Vagina (tissue), 2 donors: Measurements from ENCODE around the gene RBM12. TPM values are rescaled to one million over a fixed set of nuclear protein-coding genes. Genes with fewer than 3 reads are reported as not detected.

Experiments used
- DNase-seq, 2 donors: peaks; one replicate each; pipeline ENCODE4 v3.0.0-alpha.2; 2017; ENCODE audit errors: extremely low spot score in 2 of 2
- H3K27ac ChIP-seq: fragments of 200-600 bp; sonication (generic); one replicate; pipeline ENCODE4 v1.5.1; 2019
- H3K27me3 ChIP-seq: fragments of 200-600 bp; sonication (generic); one replicate; pipeline ENCODE4 v1.5.1; 2019
- H3K36me3 ChIP-seq, 2 donors: fragments of 200-600 bp; sonication (generic); one replicate each; pipeline ENCODE4 v1.5.1; 2017 to 2019
- H3K4me1 ChIP-seq: fragments of 200-600 bp; sonication (generic); one replicate; pipeline ENCODE4 v1.5.1; 2019
- H3K4me3 ChIP-seq, 2 donors: fragments of 200-600 bp; sonication (generic); 1 replicate in 1 of 2; 2 replicates in 1 of 2; pipeline ENCODE4 v1.5.1; 2016 to 2019
- H3K9me3 ChIP-seq: fragments of 200-600 bp; sonication (generic); one replicate; pipeline ENCODE4 v1.5.1; 2019
- CTCF ChIP-seq, 3 experiments: fragments of 450-650 bp in 2 of 3; fragments of 200-600 bp in 1 of 3; sonication (generic) in 1 of 3; IDR thresholded peaks; one replicate each; pipeline ENCODE4 v1.5.1; 2017 to 2019; ENCODE audit warnings: antibody characterized with exemption in 3 of 3, mild to moderate bottlenecking in 2 of 3, moderate library complexity in 2 of 3
- POLR2A ChIP-seq, 2 donors: fragments of 450-650 bp; IDR thresholded peaks; one replicate each; pipeline ENCODE4 v1.6.1; 2017; ENCODE audit warnings: antibody characterized with exemption in 2 of 2, mild to moderate bottlenecking in 2 of 2, moderate library complexity in 2 of 2
- POLR2AphosphoS5 ChIP-seq, 2 donors: sonication (generic); formaldehyde crosslinking; IDR thresholded peaks; one replicate each; pipeline ENCODE4 v1.9.0; 2017; ENCODE audit warnings: antibody characterized with exemption in 2 of 2, mild to moderate bottlenecking in 2 of 2, low read depth in 1 of 2; ENCODE audit not compliant: insufficient read depth in 1 of 2
- intact Hi-C: fragments of 100-400 bp; cut with DNase I; formaldehyde crosslinking; loops from one replicate; pipeline ENCODE4 v1.15.1; 2023
- total RNA-seq: library from RNA; depleted of rRNA; stranded (reverse); fragments of >200 nt; gene quantifications from one replicate; pipeline ENCODE4 v1.2.3, GENCODE V29; 2016

The RBM12 gene
- total RNA-seq, 1 donor from 2014 or later: 26.8 TPM

- TF ChIP-seq POLR2AphosphoS5 (IDR thresholded peaks at IDR 0.05; ENCODE audit: insufficient read depth in 1 of 2, low read depth in 1 of 2) (no peak), CTCF (IDR thresholded peaks at IDR 0.05) (no peak), POLR2A (IDR thresholded peaks at IDR 0.05) (no peak)
- no peak overlapping the region for H3K27ac ChIP-seq
- peaks cover 35% of the 10 kb centered on the region for H3K4me1 ChIP-seq
- no peaks in the 10 kb centered on the region for H3K9me3 ChIP-seq
- no peak overlapping the region for H3K4me3 ChIP-seq
- H3K27me3 ChIP-seq: no peaks in the 10 kb centered on the region
- peak in 1 of 2 donors; percentile 5 for DNase-seq
- intact Hi-C loops: no loop called here
- peaks cover 5 to 86% of the 10 kb centered on the region in 2 donors for H3K36me3 ChIP-seq
Observed at GRCh38 chr20:35704514-35705261, 40.0 kb upstream of the RBM12 start.

- no peak overlapping the region for H3K4me3 ChIP-seq
- intact Hi-C loops: no loop called here
- peaks cover 30% of the 10 kb centered on the region for H3K4me1 ChIP-seq
- no peaks in the 10 kb centered on the region for H3K27me3 ChIP-seq
- no peak overlapping the region for H3K27ac ChIP-seq
- DNase-seq: no peak
- H3K9me3 ChIP-seq: no peaks in the 10 kb centered on the region
- H3K36me3 ChIP-seq: peaks cover 5 to 71% of the 10 kb centered on the region in 2 donors
- TF ChIP-seq POLR2AphosphoS5 (IDR thresholded peaks at IDR 0.05; ENCODE audit: insufficient read depth in 1 of 2, low read depth in 1 of 2) (no peak), CTCF (IDR thresholded peaks at IDR 0.05) (no peak), POLR2A (IDR thresholded peaks at IDR 0.05) (no peak)
Observed at GRCh38 chr20:35702824-35703695, 38.4 kb upstream of the RBM12 start.

GRCh38 chr20:35702051-35702823, 37.5 kb upstream of the RBM12 start:
- Histone ChIP-seq H3K27ac (no peak overlapping the region), H3K36me3 (peaks cover 5 to 64% of the 10 kb centered on the region in 2 donors), H3K27me3 (no peaks in the 10 kb centered on the region), H3K4me1 (peaks cover 30% of the 10 kb centered on the region), H3K9me3 (no peaks in the 10 kb centered on the region), H3K4me3 (no peak overlapping the region)
- intact Hi-C loops: no loop called here
- no peak for TF ChIP-seq CTCF (IDR thresholded peaks at IDR 0.05)
- no peak for TF ChIP-seq POLR2A (IDR thresholded peaks at IDR 0.05)
- TF ChIP-seq POLR2AphosphoS5 (IDR thresholded peaks at IDR 0.05; ENCODE audit: insufficient read depth in 1 of 2, low read depth in 1 of 2): no peak
- DNase-seq: peak in 1 of 2 donors; percentile 60

GRCh38 chr20:35700625-35701148, 36.0 kb upstream of the RBM12 start:
- H3K9me3 ChIP-seq: no peaks in the 10 kb centered on the region
- no peak overlapping the region for H3K27ac ChIP-seq
- TF ChIP-seq POLR2AphosphoS5 (IDR thresholded peaks at IDR 0.05; ENCODE audit: insufficient read depth in 1 of 2, low read depth in 1 of 2) (no peak), POLR2A (IDR thresholded peaks at IDR 0.05) (no peak), CTCF (IDR thresholded peaks at IDR 0.05) (no peak)
- H3K36me3 ChIP-seq: peaks cover 5 to 50% of the 10 kb centered on the region in 2 donors
- peaks cover 29% of the 10 kb centered on the region for H3K4me1 ChIP-seq
- no peak overlapping the region for H3K4me3 ChIP-seq
- DNase-seq: peak in 1 of 2 donors; percentile 34
- H3K27me3 ChIP-seq: no peaks in the 10 kb centered on the region
- intact Hi-C loops: no loop called here
